A549 (cell line): ENCODE results near the gene SLCO3A1. TPM values are rescaled to one million over a fixed set of nuclear protein-coding genes. Genes with fewer than 3 reads are reported as not detected.

Experiments used
- ATAC-seq, 2 experiments: fragments of 200-7000 bp in 1 of 2; fragments of >200 bp in 1 of 2; cut with Nextera tagmentation in 1 of 2; cut with Tn5 transposase in 1 of 2; 3 replicates each; pipeline versions ENCODE4 v1.8.0 to v1.9.1; 2018 to 2020; ENCODE audit warnings: mild to moderate bottlenecking in 1 of 2, moderate library complexity in 1 of 2
- CTCF ChIA-PET: fragments of 300-600 bp; sonication (Branson Sonifier 250); formaldehyde crosslinking; extraction: SDS; loops from one replicate; lab custom pipeline; 2021; ENCODE audit warnings: antibody characterized with exemption, inconsistent platforms; lab: Yijun Ruan, JAX
- POLR2A ChIA-PET: fragments of 350-600 bp; formaldehyde crosslinking; extraction: SDS; loops from one replicate; lab custom pipeline; 2021; ENCODE audit warnings: antibody characterized with exemption, inconsistent platforms; lab: Yijun Ruan, JAX
- DNase-seq, 2 experiments: peaks; one replicate each; pipeline versions ENCODE4 v3.0.0 to v3.0.0-alpha.2; 2011 to 2016; ENCODE audit warnings: low read depth in 1 of 2, low spot score in 1 of 2
- FAIRE-seq: peaks from 2 replicates; lab custom pipeline; 2011; peaks lifted over from hg19 to GRCh38; lab: Jason Lieb, UNC
- H3K27ac ChIP-seq, 2 experiments: fragments of >200 bp; sonication (Bioruptor Twin); formaldehyde crosslinking; 3 replicates each; pipeline ENCODE4 v1.5.1; 2016 to 2017
- H3K4me1 ChIP-seq: fragments of >200 bp; sonication (Bioruptor Twin); formaldehyde crosslinking; 3 replicates; pipeline ENCODE4 v1.6.1; 2016
- H3K4me2 ChIP-seq: fragments of >200 bp; sonication (Bioruptor Twin); formaldehyde crosslinking; 3 replicates; pipeline ENCODE4 v1.6.1; 2016
- H3K4me3 ChIP-seq: fragments of >200 bp; sonication (Bioruptor Twin); formaldehyde crosslinking; 3 replicates; pipeline ENCODE4 v1.5.1; 2016
- H3K9me3 ChIP-seq: fragments of >200 bp; sonication (Bioruptor Twin); formaldehyde crosslinking; 3 replicates; pipeline ENCODE4 v1.6.1; 2016
- BCL3 ChIP-seq: fragments of >200 bp; sonication (Bioruptor Twin); formaldehyde crosslinking; IDR thresholded peaks from 3 replicates; pipeline ENCODE4 v1.6.1; 2016
- CBX8 ChIP-seq: fragments of 200-600 bp; sonication (generic); IDR thresholded peaks from 2 replicates; pipeline ENCODE4 v1.6.1; 2016
- CHD4 ChIP-seq: fragments of 200-600 bp; sonication (generic); IDR thresholded peaks from 2 replicates; pipeline ENCODE4 v1.6.1; 2016; ENCODE audit warnings: antibody characterized with exemption, mild to moderate bottlenecking, borderline replicate concordance
- CTCF ChIP-seq: fragments of >200 bp; sonication (Bioruptor Twin); formaldehyde crosslinking; IDR thresholded peaks from 3 replicates; pipeline ENCODE4 v1.5.1; 2016
- E2F6 ChIP-seq: IDR thresholded peaks from 2 replicates; pipeline ENCODE4 v1.6.1; 2012; ENCODE audit warnings: low read depth, borderline replicate concordance
- FOSB ChIP-seq: fragments of 250-450 bp; sonication (Bioruptor Pico); IDR thresholded peaks from 2 replicates; pipeline ENCODE4 v1.5.0; 2020; ENCODE audit warnings: mild to moderate bottlenecking, moderate library complexity
- FOSL2 ChIP-seq, 2 experiments: fragments of 450-650 bp in 1 of 2; fragments of >200 bp in 1 of 2; sonication (Bioruptor Twin) in 1 of 2; formaldehyde crosslinking; IDR thresholded peaks; 2 replicates each; pipeline versions ENCODE4 v1.5.0 to v1.6.1; 2016 to 2020; ENCODE audit warnings: mild to moderate bottlenecking in 1 of 2, moderate library complexity in 1 of 2
- FOXS1 ChIP-seq: fragments of 250-450 bp; sonication (Bioruptor Pico); IDR thresholded peaks from 2 replicates; pipeline ENCODE4 v1.5.0; 2020; ENCODE audit warnings: mild to moderate bottlenecking, moderate library complexity
- HES2 ChIP-seq: fragments of >200 bp; sonication (Bioruptor Twin); formaldehyde crosslinking; IDR thresholded peaks from 2 replicates; pipeline ENCODE4 v1.6.1; 2016
- HOXA7 ChIP-seq: fragments of 250-450 bp; sonication (Bioruptor Pico); IDR thresholded peaks from 2 replicates; pipeline ENCODE4 v1.5.0; 2020; ENCODE audit warnings: mild to moderate bottlenecking, moderate library complexity
- JUN ChIP-seq, 2 experiments: fragments of >200 bp; sonication (Bioruptor Twin); formaldehyde crosslinking; IDR thresholded peaks; 2 replicates in 1 of 2; 3 replicates in 1 of 2; pipeline ENCODE4 v1.6.1; 2016 to 2017
- JUNB ChIP-seq: fragments of >200 bp; sonication (Bioruptor Twin); formaldehyde crosslinking; IDR thresholded peaks from 2 replicates; pipeline ENCODE4 v1.6.1; 2016
- KDM5A ChIP-seq: fragments of 200-600 bp; sonication (generic); IDR thresholded peaks from 2 replicates; pipeline ENCODE4 v1.6.1; 2016; ENCODE audit warnings: antibody characterized with exemption, mild to moderate bottlenecking
- MAFK ChIP-seq: fragments of 450-650 bp; IDR thresholded peaks from 2 replicates; pipeline ENCODE4 v1.6.1; 2014; ENCODE audit not compliant: partially characterized antibody
- MAZ ChIP-seq: fragments of 150-350 bp; IDR thresholded peaks from 2 replicates; pipeline ENCODE4 v1.6.1; 2014; ENCODE audit warnings: antibody characterized with exemption, low read depth, low read length, borderline replicate concordance
- NFE2L2 ChIP-seq: fragments of 150-350 bp; conservative IDR thresholded peaks from 2 replicates; pipeline ENCODE4 v1.6.1; 2014; ENCODE audit warnings: low read length
- NR3C1 ChIP-seq: fragments of >200 bp; sonication (Bioruptor Twin); formaldehyde crosslinking; IDR thresholded peaks from 3 replicates; pipeline ENCODE4 v1.6.1; 2017
- POLR2AphosphoS2 ChIP-seq: conservative IDR thresholded peaks from 2 replicates; pipeline ENCODE4 v1.6.1; 2012; ENCODE audit warnings: low read length, improper control_type of control experiment, inconsistent platforms
- RFX5 ChIP-seq: fragments of 450-650 bp; IDR thresholded peaks from 2 replicates; pipeline ENCODE4 v1.7.1; 2014; ENCODE audit warnings: antibody characterized with exemption, mild to moderate bottlenecking, moderate library complexity
- RNF2 ChIP-seq: fragments of 200-600 bp; sonication (generic); IDR thresholded peaks from 2 replicates; pipeline ENCODE4 v1.6.1; 2016; ENCODE audit warnings: low read depth, mild to moderate bottlenecking, antibody characterized with exemption, moderate library complexity, borderline replicate concordance
- TFCP2L1 ChIP-seq: fragments of 250-450 bp; sonication (Bioruptor Pico); IDR thresholded peaks from 2 replicates; pipeline ENCODE4 v1.5.0; 2021; ENCODE audit warnings: mild to moderate bottlenecking
- USF2 ChIP-seq: fragments of 450-650 bp; IDR thresholded peaks from 2 replicates; pipeline ENCODE4 v1.6.1; 2014; ENCODE audit warnings: antibody characterized with exemption
- ZC3H11A ChIP-seq: fragments of 450-650 bp; IDR thresholded peaks from 2 replicates; pipeline ENCODE4 v1.6.1; 2014; ENCODE audit warnings: antibody characterized with exemption, mild to moderate bottlenecking
- WGBS: methylation state at CpG from one replicate; pipeline ENCODE4 v1.1.6; 2017; ENCODE audit errors: missing lambda C conversion rate; 5-methylcytosine and 5-hydroxymethylcytosine counted together
- polyA plus RNA-seq, 4 experiments: library from polyadenylated mRNA; depleted of rRNA in 3 of 4; stranded (reverse); fragments of >200 nt; fragmentation: RNase III in 1 of 4; extraction: RNeasy Plus Mini Kit Qiagen cat#74134 plus additional on column Dnase treatment in 1 of 4; gene quantifications; 2 replicates in 3 of 4; 3 replicates in 1 of 4; pipeline ENCODE4 v1.2.3, GENCODE V29; 2011 to 2017
- TF ChIP-seq, protein P1 (sequence below): fragments of 150-350 bp; IDR thresholded peaks from 2 replicates; pipeline ENCODE4 v1.6.1; 2014; ENCODE audit warnings: low read depth, mild to moderate bottlenecking, low read length
- TF ChIP-seq, protein P2 (sequence below): IDR thresholded peaks from 2 replicates; pipeline ENCODE4 v1.6.1; 2012

The SLCO3A1 gene
- polyA plus RNA-seq, 2 of the 4 experiments (the other 2 are of a cell fraction), result 16.8 to 17.0 TPM

GRCh38 chr15:92111751-92112150, 258.2 kb downstream of the SLCO3A1 start:
- H3K9me3 ChIP-seq, result no peaks in the 10 kb centered on the region
- no peak overlapping the region for H3K27ac ChIP-seq
- POLR2A ChIA-PET, result no interaction called here
- no peak for DNase-seq
- CTCF ChIA-PET, result interaction anchor here (0.5 to 1.6 kb wide), 4 partner anchors 13 to 732 kb away, joined by 3 to 5 read pairs (median 3); no protein-coding TSS in a partner anchor
- H3K4me3 ChIP-seq, result no peak overlapping the region
- TF ChIP-seq KDM5A (no peak), MAFK (no peak), ZC3H11A (no peak), RNF2 (no peak), MAZ (no peak), CTCF (no peak), CHD4 (no peak), BCL3 (no peak), JUN (IDR thresholded peaks at IDR 0.05) (no peak), NR3C1 (no peak), FOSL2 (IDR thresholded peaks at IDR 0.05) (no peak), FOSL2 (CRISPR knock-in tag; IDR thresholded peaks at IDR 0.05) (no peak), NFE2L2 (no peak), POLR2AphosphoS2 (no peak), TFCP2L1 (CRISPR knock-in tag) (no peak), USF2 (no peak), JUNB (no peak), HES2 (no peak)
- TF ChIP-seq, protein P1, sequence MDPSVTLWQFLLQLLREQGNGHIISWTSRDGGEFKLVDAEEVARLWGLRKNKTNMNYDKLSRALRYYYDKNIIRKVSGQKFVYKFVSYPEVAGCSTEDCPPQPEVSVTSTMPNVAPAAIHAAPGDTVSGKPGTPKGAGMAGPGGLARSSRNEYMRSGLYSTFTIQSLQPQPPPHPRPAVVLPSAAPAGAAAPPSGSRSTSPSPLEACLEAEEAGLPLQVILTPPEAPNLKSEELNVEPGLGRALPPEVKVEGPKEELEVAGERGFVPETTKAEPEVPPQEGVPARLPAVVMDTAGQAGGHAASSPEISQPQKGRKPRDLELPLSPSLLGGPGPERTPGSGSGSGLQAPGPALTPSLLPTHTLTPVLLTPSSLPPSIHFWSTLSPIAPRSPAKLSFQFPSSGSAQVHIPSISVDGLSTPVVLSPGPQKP, result no peak
- H3K4me2 ChIP-seq, result no peak overlapping the region
- FAIRE-seq, result no peak
- H3K4me1 ChIP-seq, result no peaks in the 10 kb centered on the region
- ATAC-seq, result no peak
- WGBS, result 81% methylated on average over 1 of the region's 1 CpG

- ATAC-seq, result no peak
- ChIA-PET CTCF (interaction anchor here (0.7 to 0.9 kb wide), 2 partner anchors 14 to 732 kb away, joined by 3 read pairs; no protein-coding TSS in a partner anchor), POLR2A (no interaction called here)
- TF ChIP-seq FOSB (CRISPR knock-in tag) (no peak), CBX8 (no peak), E2F6 (no peak), HOXA7 (CRISPR knock-in tag) (no peak), RFX5 (no peak), FOXS1 (CRISPR knock-in tag) (no peak), FOSL2 (IDR thresholded peaks at IDR 0.05) (no peak), FOSL2 (CRISPR knock-in tag; IDR thresholded peaks at IDR 0.05) (no peak)
- TF ChIP-seq, protein P2, sequence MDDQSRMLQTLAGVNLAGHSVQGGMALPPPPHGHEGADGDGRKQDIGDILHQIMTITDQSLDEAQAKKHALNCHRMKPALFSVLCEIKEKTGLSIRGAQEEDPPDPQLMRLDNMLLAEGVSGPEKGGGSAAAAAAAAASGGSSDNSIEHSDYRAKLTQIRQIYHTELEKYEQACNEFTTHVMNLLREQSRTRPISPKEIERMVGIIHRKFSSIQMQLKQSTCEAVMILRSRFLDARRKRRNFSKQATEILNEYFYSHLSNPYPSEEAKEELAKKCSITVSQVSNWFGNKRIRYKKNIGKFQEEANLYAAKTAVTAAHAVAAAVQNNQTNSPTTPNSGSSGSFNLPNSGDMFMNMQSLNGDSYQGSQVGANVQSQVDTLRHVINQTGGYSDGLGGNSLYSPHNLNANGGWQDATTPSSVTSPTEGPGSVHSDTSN, result no peak
- no peak for FAIRE-seq
- Histone ChIP-seq H3K4me2 (no peak overlapping the region), H3K4me1 (no peaks in the 10 kb centered on the region), H3K4me3 (no peak overlapping the region), H3K9me3 (no peaks in the 10 kb centered on the region), H3K27ac (no peak overlapping the region)
- 58% methylated on average over 3 of the region's 3 CpGs for WGBS
- no peak for DNase-seq
These were observed 258.7 kb downstream of the SLCO3A1 start for GRCh38 chr15:92112180-92112579.
